HepG2 (cell line): Measurements from ENCODE around the gene ABCC3. TPM values are rescaled to one million over a fixed set of nuclear protein-coding genes. Genes with fewer than 3 reads are reported as not detected.

ENCODE experiments used
- ATAC-seq: fragments of 200-7000 bp; cut with Tn5 transposase; 3 replicates; pipeline ENCODE4 v1.9.1; 2020; ENCODE audit warnings: mild to moderate bottlenecking, moderate library complexity
- BruUV-seq: library from RNA; stranded (reverse); fragments of 400-500 nt; replicated peaks from 2 replicates; lab custom pipeline; 2021; lab: Mats Ljungman, UMichigan
- CTCF ChIA-PET: fragments of 300-600 bp; formaldehyde crosslinking; extraction: SDS; loops from one replicate; lab custom pipeline; 2021; ENCODE audit warnings: low total read pairs, inconsistent platforms, low intra/inter-chr PET ratio; lab: Yijun Ruan, JAX
- POLR2A ChIA-PET: fragments of 350-600 bp; sonication (Branson Sonifier 250); formaldehyde crosslinking; loops from one replicate; lab custom pipeline; 2020; ENCODE audit warnings: antibody characterized with exemption, inconsistent platforms; lab: Yijun Ruan, JAX
- DNase-seq: peaks from one replicate; pipeline ENCODE4 v3.0.0-alpha.2; 2015; ENCODE audit warnings: low spot score
- FAIRE-seq: peaks from 3 replicates; lab custom pipeline; 2011; peaks lifted over from hg19 to GRCh38; lab: Jason Lieb, UNC
- H2AFZ ChIP-seq: one replicate; pipeline ENCODE4 v1.6.1; 2011; ENCODE audit warnings: low read length, inconsistent platforms
- H3K27ac ChIP-seq: fragments of 300-600 bp; 3 replicates; pipeline ENCODE4 v1.8.0; 2011; ENCODE audit warnings: mixed run types, mild to moderate bottlenecking, mixed read lengths, low read length, inconsistent platforms; ENCODE audit not compliant: insufficient read depth; ENCODE audit errors: extremely low read length
- H3K27me3 ChIP-seq, 2 experiments: fragments of 200-600 bp in 1 of 2; 2 replicates in 1 of 2; 3 replicates in 1 of 2; pipeline versions ENCODE4 v1.6.0 to v1.8.0; 2011; ENCODE audit warnings: low read length in 2 of 2, mild to moderate bottlenecking in 2 of 2, moderate library complexity in 2 of 2, inconsistent platforms in 1 of 2; ENCODE audit not compliant: insufficient read depth in 2 of 2, control insufficient read depth in 1 of 2
- H3K36me3 ChIP-seq, 2 experiments: fragments of 200-600 bp in 1 of 2; replicated peaks in 1 of 2; 2 replicates in 1 of 2; 3 replicates in 1 of 2; pipeline versions ENCODE4 v1.5.1 to v1.8.0; 2011; ENCODE audit warnings: low read length in 2 of 2, inconsistent platforms in 1 of 2; ENCODE audit not compliant: insufficient read depth in 2 of 2, control insufficient read depth in 1 of 2
- H3K4me1 ChIP-seq: 2 replicates; pipeline ENCODE4 v1.5.1; 2012; ENCODE audit warnings: low read length, inconsistent platforms; ENCODE audit not compliant: insufficient read depth
- H3K4me2 ChIP-seq: 2 replicates; pipeline ENCODE4 v1.6.0; 2011; ENCODE audit warnings: low read depth, low read length, inconsistent platforms
- H3K4me3 ChIP-seq, 3 experiments: fragments of 200-600 bp in 1 of 3; sonication (generic), shearing (Covaris generic) in 1 of 3; replicated peaks in 1 of 3; 2 replicates each; pipeline ENCODE4 v1.5.1; 2011 to 2016; ENCODE audit warnings: low read length in 3 of 3, inconsistent platforms in 2 of 3, low read depth in 2 of 3, mild to moderate bottlenecking in 2 of 3, control low read depth in 1 of 3, mixed read lengths in 1 of 3; ENCODE audit not compliant: insufficient read depth in 1 of 3
- H3K79me2 ChIP-seq: one replicate; pipeline ENCODE4 v1.6.1; 2011; ENCODE audit warnings: low read length, inconsistent platforms; ENCODE audit not compliant: insufficient read depth
- H3K9ac ChIP-seq: 2 replicates; pipeline ENCODE4 v1.6.0; 2011; ENCODE audit warnings: mild to moderate bottlenecking, low read depth, low read length, inconsistent platforms; ENCODE audit not compliant: insufficient read depth
- H3K9me3 ChIP-seq: 2 replicates; pipeline ENCODE4 v1.5.1; 2012; ENCODE audit warnings: mild to moderate bottlenecking, low read length
- H4K20me1 ChIP-seq: 2 replicates; pipeline ENCODE4 v1.6.0; 2011; ENCODE audit warnings: inconsistent platforms, mild to moderate bottlenecking, low read length, moderate library complexity; ENCODE audit not compliant: insufficient read depth
- ATF3 ChIP-seq: sonication (generic); formaldehyde crosslinking; IDR thresholded peaks from 2 replicates; pipeline ENCODE4 v1.4.0; 2020; ENCODE audit warnings: missing genetic modification reagents
- HNF4A ChIP-seq: sonication (generic); formaldehyde crosslinking; IDR thresholded peaks from 2 replicates; pipeline ENCODE4 v1.4.0; 2020; ENCODE audit warnings: missing genetic modification reagents
- HOXA3 ChIP-seq: sonication (generic); formaldehyde crosslinking; IDR thresholded peaks from 2 replicates; pipeline ENCODE4 v1.5.0; 2020; ENCODE audit warnings: missing genetic modification reagents
- KDM5A ChIP-seq: fragments of 200-600 bp; sonication (generic); IDR thresholded peaks from 2 replicates; pipeline ENCODE4 v1.7.0; 2018; ENCODE audit warnings: antibody characterized with exemption, mild to moderate bottlenecking, low read length, borderline replicate concordance
- KLF9 ChIP-seq: IDR thresholded peaks from 2 replicates; pipeline ENCODE4 v1.6.1; 2016; ENCODE audit warnings: low read depth
- NR2C2 ChIP-seq: sonication (generic); formaldehyde crosslinking; IDR thresholded peaks from 2 replicates; pipeline ENCODE4 v1.4.0; 2020; ENCODE audit warnings: missing genetic modification reagents, mild to moderate bottlenecking, moderate library complexity, borderline replicate concordance
- NRL ChIP-seq: sonication (generic); formaldehyde crosslinking; IDR thresholded peaks from 2 replicates; pipeline ENCODE4 v1.5.0; 2020; ENCODE audit warnings: missing genetic modification reagents, mild to moderate bottlenecking, moderate library complexity, borderline replicate concordance
- RBFOX2 ChIP-seq: fragments of 200-400 bp; formaldehyde crosslinking; IDR thresholded peaks from 2 replicates; pipeline ENCODE4 v1.6.1; 2017; ENCODE audit warnings: low read depth, mild to moderate bottlenecking, low read length
- RBM22 ChIP-seq: fragments of 200-400 bp; formaldehyde crosslinking; optimal IDR thresholded peaks from 2 replicates; pipeline ENCODE3; 2017; ENCODE audit warnings: mild to moderate bottlenecking, low read length, moderate library complexity
- SSRP1 ChIP-seq: IDR thresholded peaks from 2 replicates; pipeline ENCODE4 v1.6.1; 2016; ENCODE audit warnings: control low read depth
- ZBTB33 ChIP-seq: sonication (generic); formaldehyde crosslinking; IDR thresholded peaks from 2 replicates; pipeline ENCODE4 v1.4.0; 2020; ENCODE audit warnings: missing genetic modification reagents
- ZBTB38 ChIP-seq: sonication (generic); formaldehyde crosslinking; IDR thresholded peaks from 2 replicates; pipeline ENCODE4 v1.5.1; 2020; ENCODE audit warnings: mild to moderate bottlenecking, missing genetic modification reagents
- ZIK1 ChIP-seq: sonication (generic); formaldehyde crosslinking; IDR thresholded peaks from 2 replicates; pipeline ENCODE4 v1.5.0; 2020; ENCODE audit warnings: mild to moderate bottlenecking, low read depth, missing genetic modification reagents, borderline replicate concordance
- ZNF121 ChIP-seq: sonication (generic); formaldehyde crosslinking; IDR thresholded peaks from 2 replicates; pipeline ENCODE4 v1.5.0; 2020; ENCODE audit warnings: mild to moderate bottlenecking, missing genetic modification reagents
- ZNF598 ChIP-seq: sonication (generic); formaldehyde crosslinking; IDR thresholded peaks from 2 replicates; pipeline ENCODE4 v1.5.1; 2020; ENCODE audit warnings: mild to moderate bottlenecking, missing genetic modification reagents, borderline replicate concordance
- WGBS: methylation state at CpG from one replicate; pipeline ENCODE4 v1.1.6; 2017; ENCODE audit warnings: low lambda C conversion rate; 5-methylcytosine and 5-hydroxymethylcytosine counted together
- in situ Hi-C: cut with HindIII; loops from 2 replicates; pipeline ENCODE4 v1.10.0; 2017; ENCODE audit warnings: low pct_unique_long_range_greater_than_20kb; ENCODE audit not compliant: extremely low pct_ligation_motif_present
- intact Hi-C: fragments of 100-400 bp; cut with micrococcal nuclease; formaldehyde crosslinking; loops from one replicate; pipeline ENCODE4 v1.10.0; 2022; ENCODE audit not compliant: unreplicated experiment
- polyA plus RNA-seq, 8 experiments: library from polyadenylated mRNA; depleted of rRNA in 3 of 8; stranded (reverse) in 7 of 8; unstranded in 1 of 8; fragments of >200 nt; fragmentation: Illumina TruSeq in 4 of 8; extraction: Trizol in 4 of 8; gene quantifications; 2 replicates each; pipeline versions ENCODE4 v1.2.1 to v1.2.3, GENCODE V29; 2011 to 2016; ENCODE audit warnings: low read depth in 4 of 8, missing spikeins in 1 of 8, mixed read lengths in 1 of 8; ENCODE audit not compliant: insufficient read depth in 1 of 8
- total RNA-seq, 5 experiments: library from RNA; depleted of rRNA; stranded (reverse); fragments of >200 nt; fragmentation: Illumina TruSeq; extraction: Trizol; gene quantifications; 2 replicates each; pipeline ENCODE4 v1.2.3, GENCODE V29; 2016; ENCODE audit warnings: low read depth in 1 of 5

ABCC3 gene
- total and polyA plus RNA-seq, 2 of the 13 experiments (the other 11 are each of a cell fraction or from before 2014, with no cell fraction given): 25.2 to 50.7 TPM

- in situ Hi-C loops: no loop called here
- H3K36me3 ChIP-seq: peaks cover 2 to 22% of the 10 kb centered on the region in 2 experiments; a peak in 3 of 5 replicates
Measured at GRCh38 chr17:50725769-50726655, 91.3 kb downstream of the ABCC3 start.

More at GRCh38 chr17:50725769-50726655, 91.3 kb downstream of the ABCC3 start:
- no TSS peak for BruUV-seq
- CTCF ChIA-PET: no interaction called here
- WGBS: 83% methylated on average over 12 of the region's 12 CpGs
- POLR2A ChIA-PET: interaction anchor here (0.9 to 1.4 kb wide), 3 partner anchors 18 to 87 kb away, joined by 3 to 4 read pairs (median 4); partner anchors contain the start of gene ANKRD40
- DNase-seq (no peak), FAIRE-seq (no peak), ATAC-seq (peak; percentile 32)
- Histone ChIP-seq H3K79me2 (peaks cover 98% of the 10 kb centered on the region), H2AFZ (no peak overlapping the region), H3K4me3 (no peak overlapping the region), H3K9ac (no peak overlapping the region), H4K20me1 (peaks cover 99% of the 10 kb centered on the region), H3K9me3 (no peaks in the 10 kb centered on the region), H3K27me3 (no peaks in the 10 kb centered on the region), H3K4me2 (peak overlapping the region; percentile 37), H3K27ac (peak overlapping the region; percentile 9), H3K4me1 (peaks cover 87% of the 10 kb centered on the region)
- intact Hi-C loops: no loop called here
- 0 out of 2 replicates have a peak, but pooled peaks have one; percentile 29 for TF ChIP-seq NR2C2 (CRISPR knock-in tag)
- TF ChIP-seq RBM22: peak; percentile 30
- peak; percentile 91 for TF ChIP-seq ZBTB33 (CRISPR knock-in tag)
- 0 out of 2 replicates have a peak, but pooled peaks have one; percentile 30 for TF ChIP-seq HOXA3 (CRISPR knock-in tag)
- TF ChIP-seq ZBTB38 (CRISPR knock-in tag): no peak
- TF ChIP-seq KLF9: no peak
- TF ChIP-seq NRL (CRISPR knock-in tag): 0 out of 2 replicates have a peak, but pooled peaks have one; percentile 41
- no peak for TF ChIP-seq ZIK1 (CRISPR knock-in tag)
- TF ChIP-seq RBFOX2: peak; percentile 41; the same call in 1 of the 2 replicates
- TF ChIP-seq ZNF121 (CRISPR knock-in tag): peak; percentile 37; the same call in 1 of the 2 replicates
- TF ChIP-seq HNF4A (CRISPR knock-in tag): 0 out of 2 replicates have a peak, but pooled peaks have one; percentile 21
- TF ChIP-seq SSRP1 (CRISPR knock-in tag): no peak
- TF ChIP-seq ZNF598 (CRISPR knock-in tag): no peak
- no peak for TF ChIP-seq ATF3 (CRISPR knock-in tag)
- TF ChIP-seq KDM5A: no peak
